Mesenchymal stem cell (in vitro differentiated cells and primary cell): Measurements from ENCODE around the gene MEF2A.
A peak's percentile ranks its signal among the peaks of the same experiment; 100 is the strongest.

ENCODE experiments used
- DNase-seq: peaks from one replicate; pipeline ENCODE4 v3.0.0-alpha.2; 2013
- H2AFZ ChIP-seq: one replicate; pipeline ENCODE4 v1.6.1; 2013; ENCODE audit warnings: low read depth, mild to moderate bottlenecking, control low read depth, inconsistent platforms, low read length, moderate library complexity
- H2AK5ac ChIP-seq: 2 replicates; pipeline ENCODE4 v1.6.1; 2013; ENCODE audit warnings: low read length, moderate library complexity, mild to moderate bottlenecking, inconsistent platforms; ENCODE audit not compliant: severe bottlenecking
- H2BK120ac ChIP-seq: one replicate; pipeline ENCODE4 v1.6.1; 2013; ENCODE audit warnings: low read depth, mild to moderate bottlenecking, inconsistent platforms, low read length, moderate library complexity
- H2BK12ac ChIP-seq, 2 experiments: one replicate each; pipeline ENCODE4 v1.6.1; 2013; ENCODE audit warnings: inconsistent platforms in 2 of 2, low read length in 2 of 2, mild to moderate bottlenecking in 2 of 2, moderate library complexity in 2 of 2, control low read depth in 1 of 2
- H2BK15ac ChIP-seq: one replicate; pipeline ENCODE4 v1.6.1; 2013; ENCODE audit warnings: mild to moderate bottlenecking, low read depth, inconsistent platforms; ENCODE audit not compliant: poor library complexity, severe bottlenecking
- H2BK5ac ChIP-seq: 2 replicates; pipeline ENCODE4 v1.6.1; 2013; ENCODE audit warnings: low read depth, mild to moderate bottlenecking, low read length, control low read depth, inconsistent platforms; ENCODE audit not compliant: poor library complexity, severe bottlenecking
- H3K14ac ChIP-seq, 2 experiments: one replicate each; pipeline ENCODE4 v1.6.1; 2013; ENCODE audit warnings: inconsistent platforms in 2 of 2, low read length in 2 of 2, control low read depth in 1 of 2, mild to moderate bottlenecking in 1 of 2, moderate library complexity in 1 of 2
- H3K18ac ChIP-seq, 2 experiments: one replicate each; pipeline ENCODE4 v1.6.1; 2013; ENCODE audit warnings: inconsistent platforms in 2 of 2, low read length in 2 of 2, control low read depth in 1 of 2, low read depth in 1 of 2, mild to moderate bottlenecking in 1 of 2
- H3K23ac ChIP-seq, 2 experiments: one replicate each; pipeline ENCODE4 v1.6.1; 2013; ENCODE audit warnings: inconsistent platforms in 2 of 2, low read length in 2 of 2, mild to moderate bottlenecking in 2 of 2, moderate library complexity in 2 of 2, control low read depth in 1 of 2
- H3K27ac ChIP-seq: 2 replicates; pipeline ENCODE4 v1.5.1; 2013; ENCODE audit warnings: mild to moderate bottlenecking, moderate library complexity, low read length, control low read depth, inconsistent platforms; ENCODE audit not compliant: poor library complexity, severe bottlenecking
- H3K27me3 ChIP-seq, 2 experiments: 2 replicates each; pipeline versions ENCODE4 v1.6.1 to v1.7.0; 2013; ENCODE audit warnings: low read length in 2 of 2, mild to moderate bottlenecking in 2 of 2, moderate library complexity in 2 of 2, control low read depth in 1 of 2, inconsistent platforms in 1 of 2; ENCODE audit not compliant: control insufficient read depth in 1 of 2, insufficient read depth in 1 of 2
- H3K36me3 ChIP-seq, 2 experiments: 2 replicates each; pipeline versions ENCODE4 v1.6.1 to v1.7.0; 2013; ENCODE audit warnings: low read length in 2 of 2, control low read depth in 1 of 2, inconsistent platforms in 1 of 2, low read depth in 1 of 2, mild to moderate bottlenecking in 1 of 2; ENCODE audit not compliant: insufficient read depth in 2 of 2, control insufficient read depth in 1 of 2
- H3K4ac ChIP-seq, 2 experiments: one replicate each; pipeline ENCODE4 v1.6.1; 2013; ENCODE audit warnings: inconsistent platforms in 2 of 2, low read length in 2 of 2, mild to moderate bottlenecking in 2 of 2, moderate library complexity in 2 of 2, control low read depth in 1 of 2, low read depth in 1 of 2
- H3K4me1 ChIP-seq: 2 replicates; pipeline ENCODE4 v1.6.1; 2013; ENCODE audit warnings: low read depth, low read length, control low read depth; ENCODE audit not compliant: control insufficient read depth, insufficient read depth
- H3K4me2 ChIP-seq: 2 replicates; pipeline ENCODE4 v1.6.1; 2013; ENCODE audit warnings: low read length, mild to moderate bottlenecking, inconsistent platforms; ENCODE audit not compliant: poor library complexity, severe bottlenecking
- H3K4me3 ChIP-seq, 2 experiments: 2 replicates each; pipeline versions ENCODE4 v1.5.1 to v1.7.0; 2013; ENCODE audit warnings: low read length in 2 of 2, mild to moderate bottlenecking in 2 of 2, control low read depth in 1 of 2, low read depth in 1 of 2; ENCODE audit not compliant: insufficient read depth in 1 of 2
- H3K79me1 ChIP-seq: replicated peaks from 2 replicates; pipeline ENCODE4 v1.6.1; 2013; ENCODE audit warnings: mild to moderate bottlenecking, control low read depth, low read length, inconsistent platforms; ENCODE audit not compliant: poor library complexity, severe bottlenecking
- H3K9ac ChIP-seq: 2 replicates; pipeline ENCODE4 v1.7.0; 2013; ENCODE audit warnings: mild to moderate bottlenecking, low read length, moderate library complexity
- H3K9me3 ChIP-seq: 2 replicates; pipeline ENCODE4 v1.7.0; 2013; ENCODE audit warnings: mild to moderate bottlenecking, low read length; ENCODE audit not compliant: control insufficient read depth
- H4K8ac ChIP-seq: one replicate; pipeline ENCODE4 v1.6.1; 2013; ENCODE audit warnings: inconsistent platforms, mild to moderate bottlenecking, low read length, moderate library complexity
- H4K91ac ChIP-seq: one replicate; pipeline ENCODE4 v1.6.1; 2013; ENCODE audit warnings: mild to moderate bottlenecking, low read length, inconsistent platforms
- WGBS: methylation state at CpG from one replicate; pipeline ENCODE4 v1.1.7; 2013; ENCODE audit warnings: mixed read lengths; 5-methylcytosine and 5-hydroxymethylcytosine counted together

Gene MEF2A

DNA sequence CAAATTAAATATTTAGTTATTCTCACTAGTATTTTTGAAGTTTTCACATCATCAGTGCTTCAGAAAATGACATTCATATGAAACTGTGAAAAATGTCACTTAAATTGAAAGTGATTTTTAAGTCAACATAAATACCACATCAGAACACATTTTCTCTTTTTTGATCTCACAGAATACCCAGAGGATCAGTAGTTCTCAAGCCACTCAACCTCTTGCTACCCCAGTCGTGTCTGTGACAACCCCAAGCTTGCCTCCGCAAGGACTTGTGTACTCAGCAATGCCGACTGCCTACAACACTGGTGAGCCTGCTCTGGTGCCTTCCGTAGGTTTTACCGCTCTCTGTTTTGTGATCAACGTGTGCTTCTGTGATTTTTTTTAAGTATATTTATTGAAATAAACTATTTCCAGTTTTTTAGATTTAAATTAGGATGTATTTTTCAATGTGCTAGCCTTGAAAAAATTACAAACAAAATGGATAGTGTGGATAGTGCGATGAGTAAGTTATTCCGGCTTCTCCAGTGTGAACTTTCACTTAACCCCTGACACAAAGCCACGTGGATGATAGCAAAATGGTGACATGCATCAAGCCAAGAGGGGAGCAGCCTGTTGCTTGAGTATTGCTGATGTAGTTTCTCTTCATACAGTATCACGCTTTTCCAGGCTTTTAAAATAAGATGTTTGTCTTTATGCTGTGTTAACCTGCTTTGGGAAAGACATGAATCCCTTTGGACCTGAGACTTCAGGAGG lies 140.9 kb downstream of the MEF2A start:
- Histone ChIP-seq H4K8ac (no peak overlapping the region), H3K4me1 (peaks cover 8% of the 10 kb centered on the region), H3K23ac (no peak overlapping the region), H3K9me3 (no peaks in the 10 kb centered on the region), H3K79me1 (peaks cover 3% of the 10 kb centered on the region), H3K36me3 (peaks cover 15 to 23% of the 10 kb centered on the region in 2 experiments), H3K14ac (no peak overlapping the region), H2BK5ac (no peak overlapping the region), H2AFZ (no peak overlapping the region), H2AK5ac (no peak overlapping the region), H3K4ac (no peak overlapping the region), H2BK15ac (no peak overlapping the region), H3K18ac (no peak overlapping the region), H3K4me3 (peak overlapping the region in 1 of 2 experiments; percentile 55), H4K91ac (no peak overlapping the region), H3K27me3 (no peaks in the 10 kb centered on the region), H2BK12ac (no peak overlapping the region), H3K9ac (peak overlapping the region; percentile 75), H3K4me2 (no peak overlapping the region), H2BK120ac (no peak overlapping the region), H3K27ac (no peak overlapping the region)
- WGBS, result 80% methylated on average over 7 of the region's 10 CpGs
- peak; percentile 53 for DNase-seq

DNA sequence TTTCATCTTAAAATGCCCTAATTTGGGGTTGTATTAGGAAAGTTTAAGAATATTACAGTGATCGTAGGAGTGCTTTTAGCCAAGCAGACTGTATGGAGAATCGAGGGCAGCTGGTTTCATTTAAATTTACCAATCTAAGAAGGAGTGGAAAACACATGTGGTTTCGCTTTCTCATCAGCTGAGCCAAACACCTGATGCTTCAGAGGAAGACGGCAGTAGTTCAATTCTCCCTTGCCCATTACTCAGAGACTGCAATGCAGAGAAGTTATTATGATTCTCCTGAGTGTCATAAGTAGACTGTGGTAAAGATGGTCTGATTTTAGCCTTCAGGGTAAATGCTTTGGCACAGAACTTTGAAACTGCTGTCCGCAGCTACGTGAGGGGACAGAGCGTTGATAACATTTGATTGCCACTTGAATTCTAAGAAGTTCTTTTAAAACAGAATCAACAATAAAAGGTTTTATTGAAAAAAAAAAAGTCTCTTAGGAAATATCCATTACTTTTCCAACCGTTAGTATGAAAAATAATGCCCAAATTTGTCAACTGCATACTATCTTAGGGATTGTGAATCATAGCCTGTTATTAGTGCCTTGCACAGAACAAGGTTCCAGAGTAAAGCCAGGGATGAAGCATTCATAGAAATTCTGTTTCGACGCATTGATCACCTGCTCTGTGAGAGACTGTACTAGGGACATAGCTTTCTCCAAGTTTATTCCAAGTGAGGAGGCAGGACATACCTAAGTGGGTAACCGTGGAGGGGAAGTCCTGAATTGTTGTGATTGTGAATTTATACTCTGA lies 141.9 kb downstream of the MEF2A start:
- H4K91ac ChIP-seq, result no peak overlapping the region
- H3K23ac ChIP-seq, result no peak overlapping the region
- H4K8ac ChIP-seq, result no peak overlapping the region
- peak; percentile 30 for DNase-seq
- H3K4me1 ChIP-seq, result peaks cover 8% of the 10 kb centered on the region
- H3K18ac ChIP-seq, result no peak overlapping the region
- no peak overlapping the region for H2AK5ac ChIP-seq
- H3K4ac ChIP-seq, result no peak overlapping the region
- H3K4me2 ChIP-seq, result no peak overlapping the region
- H3K27me3 ChIP-seq, result no peaks in the 10 kb centered on the region
- H2BK12ac ChIP-seq, result peak overlapping the region in 1 of 2 experiments; percentile 64
- H3K14ac ChIP-seq, result no peak overlapping the region
- H2BK5ac ChIP-seq, result no peak overlapping the region
- H2BK120ac ChIP-seq, result no peak overlapping the region
- H2AFZ ChIP-seq, result no peak overlapping the region
- H3K79me1 ChIP-seq, result peaks cover 5% of the 10 kb centered on the region
- H3K4me3 ChIP-seq, result peak overlapping the region in 1 of 2 experiments; percentile 55
- H3K9ac ChIP-seq, result peak overlapping the region; percentile 75
- H3K36me3 ChIP-seq, result peaks cover 24 to 27% of the 10 kb centered on the region in 2 experiments
- H3K27ac ChIP-seq, result no peak overlapping the region
- no peaks in the 10 kb centered on the region for H3K9me3 ChIP-seq
- H2BK15ac ChIP-seq, result no peak overlapping the region
- WGBS, result 82% methylated on average over 8 of the region's 11 CpGs

DNA sequence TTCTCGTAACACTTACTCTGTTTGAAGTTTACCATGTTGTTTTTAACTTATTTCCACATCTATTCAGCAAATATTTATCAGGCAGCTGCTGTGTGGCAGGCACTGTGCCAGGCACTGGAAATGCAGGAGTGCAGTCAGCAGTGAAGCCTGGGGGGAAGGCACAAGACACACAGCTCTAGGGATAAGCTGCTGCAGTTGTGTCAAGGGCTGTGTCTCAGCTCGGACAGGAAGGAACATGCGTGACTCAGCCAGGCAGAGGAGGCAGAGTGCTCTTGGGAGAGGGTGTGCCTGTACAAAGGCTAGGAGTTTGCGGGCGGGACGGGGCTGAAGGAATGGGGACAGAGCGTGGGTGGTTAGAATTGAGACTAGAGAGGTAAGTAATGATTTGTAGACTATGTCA lies 142.8 kb downstream of the MEF2A start:
- H3K36me3 ChIP-seq, result peaks cover 27 to 35% of the 10 kb centered on the region in 2 experiments
- 6% methylated on average over 7 of the region's 7 CpGs for WGBS
- H3K18ac ChIP-seq, result no peak overlapping the region
- no peak overlapping the region for H2BK12ac ChIP-seq
- H4K8ac ChIP-seq, result no peak overlapping the region
- H3K79me1 ChIP-seq, result peaks cover 5% of the 10 kb centered on the region
- DNase-seq, result peak; percentile 96
- H3K4me3 ChIP-seq, result peak overlapping the region in 1 of 2 experiments; percentile 55
- H3K4me1 ChIP-seq, result peaks cover 8% of the 10 kb centered on the region
- no peaks in the 10 kb centered on the region for H3K27me3 ChIP-seq
- H3K4me2 ChIP-seq, result peak overlapping the region; percentile 6
- no peak overlapping the region for H2AK5ac ChIP-seq
- H3K14ac ChIP-seq, result no peak overlapping the region
- H3K23ac ChIP-seq, result no peak overlapping the region
- no peak overlapping the region for H2BK5ac ChIP-seq
- peak overlapping the region; percentile 75 for H3K9ac ChIP-seq
- H2BK15ac ChIP-seq, result no peak overlapping the region
- no peak overlapping the region for H2AFZ ChIP-seq
- no peaks in the 10 kb centered on the region for H3K9me3 ChIP-seq
- no peak overlapping the region for H2BK120ac ChIP-seq
- no peak overlapping the region for H3K4ac ChIP-seq
- H3K27ac ChIP-seq, result no peak overlapping the region
- no peak overlapping the region for H4K91ac ChIP-seq
